PC-9 (cell line): ENCODE measurements around the gene LRRN4CL. TPM values are rescaled to one million over a fixed set of nuclear protein-coding genes. Genes with fewer than 3 reads are reported as not detected.
A peak's percentile ranks its signal among the peaks of the same experiment; 100 is the strongest.

Experiments used
- BruUV-seq: library from RNA; stranded (reverse); fragments of 400-500 nt; replicated peaks from 2 replicates; lab custom pipeline; 2021; lab: Mats Ljungman, UMichigan
- CTCF ChIA-PET: fragments of 300-600 bp; sonication (Branson Sonifier 250); formaldehyde crosslinking; loops from one replicate; lab custom pipeline; 2022; ENCODE audit warnings: antibody characterized with exemption; lab: Charles Lee
- POLR2A ChIA-PET: fragments of 300-600 bp; sonication (Branson Sonifier 250); formaldehyde crosslinking; loops from one replicate; lab custom pipeline; 2022; ENCODE audit warnings: antibody characterized with exemption; ENCODE audit not compliant: unreplicated experiment; lab: Charles Lee
- DNase-seq, 2 experiments: peaks; one replicate each; pipeline versions ENCODE4 v3.0.0 to v3.0.0-alpha.2; 2015 to 2022; ENCODE audit warnings: mixed read lengths in 1 of 2
- H2AFZ ChIP-seq: fragments of 200-600 bp; sonication (generic); 2 replicates; pipeline ENCODE4 v1.8.1; 2017; ENCODE audit warnings: antibody characterized with exemption
- H3F3A ChIP-seq: fragments of 200-600 bp; sonication (generic); 2 replicates; pipeline ENCODE4 v1.8.1; 2017; ENCODE audit warnings: antibody characterized with exemption, mild to moderate bottlenecking, low read depth; ENCODE audit not compliant: insufficient read depth
- H3K27ac ChIP-seq: fragments of 200-600 bp; sonication (generic); 2 replicates; pipeline ENCODE4 v1.6.1; 2016; ENCODE audit warnings: mixed run types
- H3K27me3 ChIP-seq: fragments of 200-600 bp; sonication (generic); 2 replicates; pipeline ENCODE4 v1.6.1; 2016; ENCODE audit warnings: low read depth, mixed run types; ENCODE audit not compliant: insufficient read depth
- H3K36me3 ChIP-seq: fragments of 200-600 bp; sonication (generic); 2 replicates; pipeline ENCODE4 v1.6.1; 2016; ENCODE audit warnings: low read depth, mixed run types
- H3K4me1 ChIP-seq: fragments of 200-600 bp; sonication (generic); replicated peaks from 2 replicates; pipeline ENCODE4 v1.6.1; 2016; ENCODE audit warnings: mixed run types; ENCODE audit not compliant: insufficient read depth
- H3K4me2 ChIP-seq: fragments of 200-600 bp; sonication (generic); 2 replicates; pipeline ENCODE4 v1.6.1; 2017; ENCODE audit warnings: mixed run types
- H3K4me3 ChIP-seq: fragments of 200-600 bp; sonication (generic); 2 replicates; pipeline ENCODE4 v1.6.1; 2016; ENCODE audit warnings: mixed run types
- H3K79me2 ChIP-seq: fragments of 200-600 bp; sonication (generic); 2 replicates; pipeline ENCODE4 v1.6.1; 2017; ENCODE audit warnings: low read depth, mixed run types
- H3K9me2 ChIP-seq: fragments of 200-600 bp; sonication (generic); 2 replicates; pipeline ENCODE4 v1.8.1; 2017; ENCODE audit warnings: mild to moderate bottlenecking; ENCODE audit not compliant: insufficient read depth
- H3K9me3 ChIP-seq: fragments of 200-600 bp; sonication (generic); 2 replicates; pipeline ENCODE4 v1.8.1; 2016; ENCODE audit warnings: low read depth; ENCODE audit not compliant: insufficient read depth
- H4K20me1 ChIP-seq: fragments of 200-600 bp; sonication (generic); 2 replicates; pipeline ENCODE4 v1.8.1; 2017; ENCODE audit not compliant: insufficient read depth
- EZH2 ChIP-seq: fragments of 200-600 bp; sonication (generic); IDR thresholded peaks from 2 replicates; pipeline ENCODE4 v1.8.0; 2017; ENCODE audit warnings: antibody characterized with exemption, low read depth
- intact Hi-C: fragments of 100-400 bp; cut with micrococcal nuclease; formaldehyde crosslinking; loops from one replicate; pipeline ENCODE4 v1.10.0; 2022; ENCODE audit not compliant: unreplicated experiment
- total RNA-seq: library from RNA; stranded (reverse); gene quantifications from 2 replicates; pipeline ENCODE4 v1.2.3, GENCODE V29; 2021
- TF ChIP-seq, protein P1 (sequence below): fragments of 200-600 bp; sonication (generic); conservative IDR thresholded peaks from 2 replicates; pipeline ENCODE4 v1.6.1; 2017; ENCODE audit warnings: mixed run types, antibody characterized with exemption, mild to moderate bottlenecking, moderate library complexity

The LRRN4CL gene
- total RNA-seq, 1 experiment from 2014 or later: 1.3 TPM

DNA sequence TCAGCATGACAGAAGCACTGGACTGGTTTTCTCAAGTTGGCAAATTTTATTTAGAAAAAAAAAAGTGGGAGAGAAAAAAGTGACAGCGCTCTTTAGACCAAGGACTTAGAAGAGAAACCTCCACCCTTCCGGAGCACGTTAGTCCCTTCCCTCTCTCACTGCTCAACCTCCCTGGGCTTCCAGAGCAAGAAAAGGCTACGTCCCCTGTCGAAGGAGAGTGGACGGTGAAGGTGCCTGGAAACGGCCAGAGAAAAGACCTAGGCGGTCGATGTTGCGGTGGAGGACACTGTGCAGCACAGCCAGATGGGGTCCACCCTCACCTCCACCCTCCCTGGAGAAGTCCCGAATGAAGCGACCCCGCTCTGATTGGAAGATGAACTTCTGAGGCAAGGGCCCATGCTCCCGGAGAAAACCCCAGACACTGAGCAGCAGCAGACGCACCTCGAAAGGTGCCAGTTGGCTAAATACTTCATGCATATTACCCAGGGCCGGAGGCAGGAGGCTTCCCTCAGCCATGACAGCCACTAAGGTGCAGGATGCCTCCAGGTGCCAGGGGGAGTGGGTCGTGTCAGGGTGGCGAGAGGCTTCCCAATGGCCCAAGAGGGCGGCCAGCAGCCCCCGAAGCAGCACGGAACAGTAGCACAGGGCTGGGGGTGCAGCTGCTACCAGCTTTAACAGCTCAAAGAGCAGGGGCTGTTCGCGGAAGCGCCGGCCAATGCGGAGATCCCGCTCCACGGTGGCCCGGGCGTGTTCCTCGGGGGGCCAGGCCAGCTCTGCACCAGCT is 42.3 kb downstream of the LRRN4CL start:
- H2AFZ ChIP-seq: no peak overlapping the region
- H3F3A ChIP-seq: peaks cover 23% of the 10 kb centered on the region
- POLR2A ChIA-PET: no interaction called here
- peaks cover 5% of the 10 kb centered on the region; the same call in 1 of the 2 replicates for H4K20me1 ChIP-seq
- H3K9me3 ChIP-seq: no peaks in the 10 kb centered on the region
- peaks cover 23% of the 10 kb centered on the region for H3K4me1 ChIP-seq
- H3K4me2 ChIP-seq: peak overlapping the region; percentile 37; the same call in 1 of the 2 replicates
- no peaks in the 10 kb centered on the region for H3K9me2 ChIP-seq
- H3K79me2 ChIP-seq: peaks cover 61% of the 10 kb centered on the region
- intact Hi-C loops: loop anchor here (1.0 to 5.0 kb wide), 3 partner anchors 25 to 193 kb away; partner anchors contain the start of genes EML3 and ROM1
- H3K36me3 ChIP-seq: peaks cover 21% of the 10 kb centered on the region
- H3K27me3 ChIP-seq: no peaks in the 10 kb centered on the region
- CTCF ChIA-PET: interaction anchor here (0.5 kb wide), 1 partner anchor 47 kb away, joined by 8 read pairs; no protein-coding TSS in a partner anchor
- BruUV-seq: TSS peak; percentile 24
- TF ChIP-seq, protein P1, sequence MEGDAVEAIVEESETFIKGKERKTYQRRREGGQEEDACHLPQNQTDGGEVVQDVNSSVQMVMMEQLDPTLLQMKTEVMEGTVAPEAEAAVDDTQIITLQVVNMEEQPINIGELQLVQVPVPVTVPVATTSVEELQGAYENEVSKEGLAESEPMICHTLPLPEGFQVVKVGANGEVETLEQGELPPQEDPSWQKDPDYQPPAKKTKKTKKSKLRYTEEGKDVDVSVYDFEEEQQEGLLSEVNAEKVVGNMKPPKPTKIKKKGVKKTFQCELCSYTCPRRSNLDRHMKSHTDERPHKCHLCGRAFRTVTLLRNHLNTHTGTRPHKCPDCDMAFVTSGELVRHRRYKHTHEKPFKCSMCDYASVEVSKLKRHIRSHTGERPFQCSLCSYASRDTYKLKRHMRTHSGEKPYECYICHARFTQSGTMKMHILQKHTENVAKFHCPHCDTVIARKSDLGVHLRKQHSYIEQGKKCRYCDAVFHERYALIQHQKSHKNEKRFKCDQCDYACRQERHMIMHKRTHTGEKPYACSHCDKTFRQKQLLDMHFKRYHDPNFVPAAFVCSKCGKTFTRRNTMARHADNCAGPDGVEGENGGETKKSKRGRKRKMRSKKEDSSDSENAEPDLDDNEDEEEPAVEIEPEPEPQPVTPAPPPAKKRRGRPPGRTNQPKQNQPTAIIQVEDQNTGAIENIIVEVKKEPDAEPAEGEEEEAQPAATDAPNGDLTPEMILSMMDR: no peak
- TF ChIP-seq EZH2: no peak
- DNase-seq: no peak
- no peak overlapping the region for H3K27ac ChIP-seq
- no peak overlapping the region; the same call in 1 of the 2 replicates for H3K4me3 ChIP-seq

- POLR2A ChIA-PET: interaction anchor here (0.6 to 0.9 kb wide), 5 partner anchors 19 to 125 kb away, joined by 4 to 13 read pairs (median 6); partner anchors contain the start of genes B3GAT3, C11orf98, CSKMT and HNRNPUL2
- H3K4me2 ChIP-seq: peak within 1 kb of the TSS; percentile 99
- H3K27ac ChIP-seq: peak within 1 kb of the TSS; percentile 48
- peaks cover 15% of the 10 kb centered on the region; the same call in 1 of the 2 replicates for H3K4me1 ChIP-seq
- H3K4me3 ChIP-seq: peak within 1 kb of the TSS; percentile 99
- peaks cover 5% of the 10 kb centered on the region; the same call in 1 of the 2 replicates for H4K20me1 ChIP-seq
- BruUV-seq: TSS peak; percentile 42
- peak; percentile 95 to 98 for DNase-seq
- peaks cover 21% of the 10 kb centered on the region for H3K36me3 ChIP-seq
- H3K79me2 ChIP-seq: peaks cover 61% of the 10 kb centered on the region
- H3K9me2 ChIP-seq: no peaks in the 10 kb centered on the region
- CTCF ChIA-PET: interaction anchor here (0.5 to 0.8 kb wide), 4 partner anchors 19 to 209 kb away, joined by 3 to 8 read pairs (median 6); partner anchors contain the start of genes C11orf98, CSKMT and HNRNPUL2
- peaks cover 30% of the 10 kb centered on the region for H3F3A ChIP-seq
- intact Hi-C loops: loop anchor here (1.0 to 5.0 kb wide), 3 partner anchors 24 to 194 kb away; partner anchors contain the start of genes EML3 and ROM1
- no peaks in the 10 kb centered on the region for H3K9me3 ChIP-seq
- no peaks in the 10 kb centered on the region for H3K27me3 ChIP-seq
- TF ChIP-seq EZH2: no peak
- TF ChIP-seq, protein P1: no peak
- peak within 1 kb of the TSS; percentile 79 for H2AFZ ChIP-seq
These were observed 43.1 kb downstream of the LRRN4CL start, which contains the start of gene GANAB for GRCh38 chr11:62645946-62646824. Gene GANAB, minus strand, starts transcription at chr11:62646613. Its CDS starts 14 bp downstream, at chr11:62646599.
